HepG2 (cell line): Measurements from ENCODE around the gene C3orf18. TPM values are rescaled to one million over a fixed set of nuclear protein-coding genes. Genes with fewer than 3 reads are reported as not detected.

Experiments used
- DNMT1 ChIP-seq: sonication (generic); formaldehyde crosslinking; IDR thresholded peaks from 2 replicates; pipeline ENCODE4 v1.5.1; 2020; ENCODE audit warnings: mild to moderate bottlenecking, missing genetic modification reagents
- EHMT2 ChIP-seq: fragments of 200-600 bp; sonication (generic); IDR thresholded peaks from 2 replicates; pipeline ENCODE4 v1.7.0; 2017; ENCODE audit warnings: antibody characterized with exemption, low read depth, low read length, borderline replicate concordance
- GATAD1 ChIP-seq: IDR thresholded peaks from 2 replicates; pipeline ENCODE4 v1.6.1; 2016; ENCODE audit warnings: missing genetic modification reagents, missing compliant biosample characterization
- HDAC6 ChIP-seq: fragments of 200-600 bp; sonication (generic); IDR thresholded peaks from 2 replicates; pipeline ENCODE4 v1.7.0; 2017; ENCODE audit warnings: mild to moderate bottlenecking, antibody characterized with exemption, low read length, low read depth
- KDM5B ChIP-seq: sonication (generic); formaldehyde crosslinking; IDR thresholded peaks from 2 replicates; pipeline ENCODE4 v1.4.0; 2020; ENCODE audit warnings: missing genetic modification reagents, mild to moderate bottlenecking, borderline replicate concordance
- KMT2B ChIP-seq: IDR thresholded peaks from 2 replicates; pipeline ENCODE4 v1.6.1; 2016; ENCODE audit warnings: missing genetic modification reagents, missing compliant biosample characterization
- MEIS2 ChIP-seq: sonication (generic); formaldehyde crosslinking; IDR thresholded peaks from 2 replicates; pipeline ENCODE4 v1.9.0; 2021; ENCODE audit warnings: mild to moderate bottlenecking, missing genetic modification reagents
- NKX3-1 ChIP-seq: sonication (generic); formaldehyde crosslinking; IDR thresholded peaks from 2 replicates; pipeline ENCODE4 v1.5.0; 2020; ENCODE audit warnings: missing genetic modification reagents
- SIX4 ChIP-seq: sonication (generic); formaldehyde crosslinking; IDR thresholded peaks from 2 replicates; pipeline ENCODE4 v1.4.0; 2020; ENCODE audit warnings: missing genetic modification reagents
- SRSF9 ChIP-seq: fragments of 200-400 bp; formaldehyde crosslinking; IDR thresholded peaks from 2 replicates; pipeline ENCODE4 v1.6.1; 2018; ENCODE audit warnings: borderline replicate concordance, mild to moderate bottlenecking, low read depth, low read length; ENCODE audit not compliant: insufficient read depth, poor library complexity, severe bottlenecking
- TSC22D2 ChIP-seq: sonication (generic); formaldehyde crosslinking; IDR thresholded peaks from 2 replicates; pipeline ENCODE4 v1.5.1; 2020; ENCODE audit warnings: missing genetic modification reagents, mild to moderate bottlenecking, borderline replicate concordance
- ZFP37 ChIP-seq: sonication (generic); formaldehyde crosslinking; IDR thresholded peaks from 2 replicates; pipeline ENCODE4 v1.4.0; 2020; ENCODE audit warnings: missing genetic modification reagents, borderline replicate concordance
- ZNF232 ChIP-seq: sonication (generic); formaldehyde crosslinking; IDR thresholded peaks from 2 replicates; pipeline ENCODE4 v1.4.0; 2020; ENCODE audit warnings: missing genetic modification reagents, borderline replicate concordance
- ZNF34 ChIP-seq: sonication (generic); formaldehyde crosslinking; IDR thresholded peaks from 2 replicates; pipeline ENCODE4 v1.4.0; 2020; ENCODE audit warnings: mild to moderate bottlenecking, missing genetic modification reagents, borderline replicate concordance
- ZNF343 ChIP-seq: sonication (generic); formaldehyde crosslinking; IDR thresholded peaks from 2 replicates; pipeline ENCODE4 v1.4.0; 2020; ENCODE audit warnings: mild to moderate bottlenecking, missing genetic modification reagents
- ZNF430 ChIP-seq: sonication (generic); formaldehyde crosslinking; IDR thresholded peaks from 2 replicates; pipeline ENCODE4 v1.9.0; 2021; ENCODE audit warnings: mild to moderate bottlenecking, missing genetic modification reagents
- ZNF460 ChIP-seq: sonication (generic); formaldehyde crosslinking; IDR thresholded peaks from 2 replicates; pipeline ENCODE4 v1.5.1; 2020; ENCODE audit warnings: missing genetic modification reagents, mild to moderate bottlenecking, borderline replicate concordance
- ZNF496 ChIP-seq: sonication (generic); formaldehyde crosslinking; IDR thresholded peaks from 2 replicates; pipeline ENCODE4 v1.8.1; 2023; ENCODE audit warnings: mild to moderate bottlenecking, moderate library complexity, missing genetic modification reagents; ENCODE audit not compliant: insufficient replicate concordance
- ZNF567 ChIP-seq: sonication (generic); formaldehyde crosslinking; IDR thresholded peaks from 2 replicates; pipeline ENCODE4 v1.8.1; 2023; ENCODE audit warnings: mild to moderate bottlenecking, missing genetic modification reagents, borderline replicate concordance
- ZNF788 ChIP-seq: sonication (generic); formaldehyde crosslinking; IDR thresholded peaks from 2 replicates; pipeline ENCODE4 v1.5.0; 2020; ENCODE audit warnings: mild to moderate bottlenecking, missing genetic modification reagents, borderline replicate concordance
- ZSCAN12 ChIP-seq: sonication (generic); formaldehyde crosslinking; IDR thresholded peaks from 2 replicates; pipeline ENCODE4 v1.9.0; 2021; ENCODE audit warnings: mild to moderate bottlenecking, missing genetic modification reagents
- ZSCAN20 ChIP-seq: sonication (generic); formaldehyde crosslinking; IDR thresholded peaks from 2 replicates; pipeline ENCODE4 v1.4.0; 2020; ENCODE audit warnings: missing genetic modification reagents, mild to moderate bottlenecking, borderline replicate concordance
- polyA plus RNA-seq, 8 experiments: library from polyadenylated mRNA; depleted of rRNA in 3 of 8; stranded (reverse) in 7 of 8; unstranded in 1 of 8; fragments of >200 nt; fragmentation: Illumina TruSeq in 4 of 8; extraction: Trizol in 4 of 8; gene quantifications; 2 replicates each; pipeline versions ENCODE4 v1.2.1 to v1.2.3, GENCODE V29; 2011 to 2016; ENCODE audit warnings: low read depth in 4 of 8, missing spikeins in 1 of 8, mixed read lengths in 1 of 8; ENCODE audit not compliant: insufficient read depth in 1 of 8
- total RNA-seq, 5 experiments: library from RNA; depleted of rRNA; stranded (reverse); fragments of >200 nt; fragmentation: Illumina TruSeq; extraction: Trizol; gene quantifications; 2 replicates each; pipeline ENCODE4 v1.2.3, GENCODE V29; 2016; ENCODE audit warnings: low read depth in 1 of 5
- TF ChIP-seq, protein P1 (sequence below): fragments of 450-650 bp; IDR thresholded peaks from 2 replicates; pipeline ENCODE4 v1.6.1; 2016
- TF ChIP-seq, protein P2 (sequence below): sonication (generic); formaldehyde crosslinking; IDR thresholded peaks from 2 replicates; pipeline ENCODE4 v1.4.0; 2020; ENCODE audit warnings: mild to moderate bottlenecking, missing genetic modification reagents
- TF ChIP-seq, protein P3 (sequence below), 2 experiments: IDR thresholded peaks; 2 replicates each; pipeline ENCODE4 v1.6.1; 2011 to 2012; ENCODE audit warnings: low read length in 2 of 2, borderline replicate concordance in 1 of 2, low read depth in 1 of 2, mild to moderate bottlenecking in 1 of 2, moderate library complexity in 1 of 2

The C3orf18 gene
- total and polyA plus RNA-seq, 2 of the 13 experiments (the other 11 are each of a cell fraction or from before 2014, with no cell fraction given): 1.6 to 4.8 TPM

DNA sequence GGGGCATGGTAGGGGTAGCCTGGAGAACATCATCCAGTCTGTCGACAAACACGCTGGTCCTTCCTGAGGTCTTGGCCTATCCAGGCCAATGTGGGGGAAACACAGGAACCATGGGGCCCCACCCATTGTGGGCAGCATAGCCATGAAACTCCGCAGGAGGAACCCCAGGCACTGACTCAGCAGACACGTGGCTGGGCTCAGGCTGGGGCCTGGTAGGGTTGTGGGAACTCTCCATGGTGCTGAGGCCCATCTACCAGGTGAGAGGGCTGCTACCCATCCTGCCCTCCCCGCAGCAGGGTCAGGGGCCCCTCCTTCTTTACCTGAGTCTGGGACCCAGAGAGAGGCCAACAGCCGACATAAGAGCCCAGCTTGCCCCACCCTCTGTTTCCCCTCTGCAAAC is 41.6 kb downstream of the C3orf18 start (continued):
- peak; percentile 70; the same call in 1 of the 2 replicates for TF ChIP-seq MEIS2 (CRISPR knock-in tag)
- peak; percentile 76; the same call in 1 of the 2 replicates for TF ChIP-seq ZSCAN12 (CRISPR knock-in tag)
- TF ChIP-seq SRSF9: no peak
- peak; percentile 66; the same call in 1 of the 2 replicates for TF ChIP-seq ZFP37 (CRISPR knock-in tag)
- TF ChIP-seq TSC22D2: peak; percentile 71; the same call in 1 of the 2 replicates
- TF ChIP-seq ZNF232: peak; percentile 90
- peak; percentile 89; the same call in 1 of the 2 replicates for TF ChIP-seq EHMT2
- TF ChIP-seq KDM5B (CRISPR knock-in tag): peak; percentile 36; the same call in 1 of the 2 replicates
- TF ChIP-seq ZNF567 (CRISPR knock-in tag): no peak
- TF ChIP-seq DNMT1 (CRISPR knock-in tag): no peak
- 0 out of 2 replicates have a peak, but pooled peaks have one; percentile 46 for TF ChIP-seq ZSCAN20 (CRISPR knock-in tag)
- TF ChIP-seq ZNF460 (CRISPR knock-in tag): no peak
- 0 out of 2 replicates have a peak, but pooled peaks have one; percentile 27 for TF ChIP-seq KMT2B
- TF ChIP-seq, protein P1, sequence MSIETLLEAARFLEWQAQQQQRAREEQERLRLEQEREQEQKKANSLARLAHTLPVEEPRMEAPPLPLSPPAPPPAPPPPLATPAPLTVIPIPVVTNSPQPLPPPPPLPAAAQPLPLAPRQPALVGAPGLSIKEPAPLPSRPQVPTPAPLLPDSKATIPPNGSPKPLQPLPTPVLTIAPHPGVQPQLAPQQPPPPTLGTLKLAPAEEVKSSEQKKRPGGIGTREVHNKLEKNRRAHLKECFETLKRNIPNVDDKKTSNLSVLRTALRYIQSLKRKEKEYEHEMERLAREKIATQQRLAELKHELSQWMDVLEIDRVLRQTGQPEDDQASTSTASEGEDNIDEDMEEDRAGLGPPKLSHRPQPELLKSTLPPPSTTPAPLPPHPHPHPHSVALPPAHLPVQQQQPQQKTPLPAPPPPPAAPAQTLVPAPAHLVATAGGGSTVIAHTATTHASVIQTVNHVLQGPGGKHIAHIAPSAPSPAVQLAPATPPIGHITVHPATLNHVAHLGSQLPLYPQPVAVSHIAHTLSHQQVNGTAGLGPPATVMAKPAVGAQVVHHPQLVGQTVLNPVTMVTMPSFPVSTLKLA: no peak
- TF ChIP-seq NKX3-1 (CRISPR knock-in tag): peak; percentile 81
- 0 out of 2 replicates have a peak, but pooled peaks have one; percentile 29 for TF ChIP-seq SIX4 (CRISPR knock-in tag)
- TF ChIP-seq ZNF788 (CRISPR knock-in tag): no peak
- TF ChIP-seq HDAC6: no peak
- TF ChIP-seq ZNF430: peak; percentile 47; the same call in 1 of the 2 replicates
- TF ChIP-seq, protein P2, sequence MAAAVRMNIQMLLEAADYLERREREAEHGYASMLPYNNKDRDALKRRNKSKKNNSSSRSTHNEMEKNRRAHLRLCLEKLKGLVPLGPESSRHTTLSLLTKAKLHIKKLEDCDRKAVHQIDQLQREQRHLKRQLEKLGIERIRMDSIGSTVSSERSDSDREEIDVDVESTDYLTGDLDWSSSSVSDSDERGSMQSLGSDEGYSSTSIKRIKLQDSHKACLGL: 0 out of 2 replicates have a peak, but pooled peaks have one; percentile 43
- TF ChIP-seq, protein P3, sequence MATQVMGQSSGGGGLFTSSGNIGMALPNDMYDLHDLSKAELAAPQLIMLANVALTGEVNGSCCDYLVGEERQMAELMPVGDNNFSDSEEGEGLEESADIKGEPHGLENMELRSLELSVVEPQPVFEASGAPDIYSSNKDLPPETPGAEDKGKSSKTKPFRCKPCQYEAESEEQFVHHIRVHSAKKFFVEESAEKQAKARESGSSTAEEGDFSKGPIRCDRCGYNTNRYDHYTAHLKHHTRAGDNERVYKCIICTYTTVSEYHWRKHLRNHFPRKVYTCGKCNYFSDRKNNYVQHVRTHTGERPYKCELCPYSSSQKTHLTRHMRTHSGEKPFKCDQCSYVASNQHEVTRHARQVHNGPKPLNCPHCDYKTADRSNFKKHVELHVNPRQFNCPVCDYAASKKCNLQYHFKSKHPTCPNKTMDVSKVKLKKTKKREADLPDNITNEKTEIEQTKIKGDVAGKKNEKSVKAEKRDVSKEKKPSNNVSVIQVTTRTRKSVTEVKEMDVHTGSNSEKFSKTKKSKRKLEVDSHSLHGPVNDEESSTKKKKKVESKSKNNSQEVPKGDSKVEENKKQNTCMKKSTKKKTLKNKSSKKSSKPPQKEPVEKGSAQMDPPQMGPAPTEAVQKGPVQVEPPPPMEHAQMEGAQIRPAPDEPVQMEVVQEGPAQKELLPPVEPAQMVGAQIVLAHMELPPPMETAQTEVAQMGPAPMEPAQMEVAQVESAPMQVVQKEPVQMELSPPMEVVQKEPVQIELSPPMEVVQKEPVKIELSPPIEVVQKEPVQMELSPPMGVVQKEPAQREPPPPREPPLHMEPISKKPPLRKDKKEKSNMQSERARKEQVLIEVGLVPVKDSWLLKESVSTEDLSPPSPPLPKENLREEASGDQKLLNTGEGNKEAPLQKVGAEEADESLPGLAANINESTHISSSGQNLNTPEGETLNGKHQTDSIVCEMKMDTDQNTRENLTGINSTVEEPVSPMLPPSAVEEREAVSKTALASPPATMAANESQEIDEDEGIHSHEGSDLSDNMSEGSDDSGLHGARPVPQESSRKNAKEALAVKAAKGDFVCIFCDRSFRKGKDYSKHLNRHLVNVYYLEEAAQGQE (IDR thresholded peaks at IDR 0.05; ENCODE audit: borderline replicate concordance in 1 of 2, low read depth in 1 of 2, low read length in 2 of 2): peak; percentile 95 to 96
- no peak for TF ChIP-seq ZNF496 (CRISPR knock-in tag)
- 0 out of 2 replicates have a peak, but pooled peaks have one; percentile 25 for TF ChIP-seq GATAD1 (CRISPR knock-in tag)
- no peak for TF ChIP-seq ZNF34 (CRISPR knock-in tag)
- peak; percentile 19; the same call in 1 of the 2 replicates for TF ChIP-seq ZNF343
